ENCODE results near the gene DCAF12. TPM values are rescaled to one million over a fixed set of nuclear protein-coding genes. Genes with fewer than 3 reads are reported as not detected.

DCAF12 gene
- 23.6 and 31.5 TPM in 2 replicates for total RNA-seq

GRCh38 chr9:34126207-34127034, at the start of gene DCAF12:
Gene DCAF12 (minus strand): TSS chr9:34126698. CDS start chr9:34126431, 267 bp downstream.

GRCh38 chr9:34048727-34049629, 77.5 kb downstream of the DCAF12 start, which contains the start of gene UBAP2:
Gene UBAP2 (minus strand): TSS chr9:34048887. CDS start chr9:34017148, 31,739 bp downstream.

Other genes with a start within 250 kb of the DCAF12 start
- 11.4 and 20.5 TPM in 2 replicates for gene UBAP2, start 77.8 kb downstream of the DCAF12 start, total RNA-seq
- 29.6 and 45.4 TPM in 2 replicates for gene UBAP1, start 52.3 kb upstream of the DCAF12 start, total RNA-seq
- 2.2 and 2.5 TPM in 2 replicates for gene KIF24, start 202.6 kb upstream of the DCAF12 start, total RNA-seq
- gene NUDT2, start 202.9 kb upstream of the DCAF12 start, total RNA-seq: 52.5 and 53.3 TPM in 2 replicates

Data from airway epithelial cell (primary cell).